ENCODE measurements around the gene DMKN. TPM values are rescaled to one million over a fixed set of nuclear protein-coding genes. Genes with fewer than 3 reads are reported as not detected.

The DMKN gene
- total RNA-seq, 2 donors from 2014 or later: 430 to 451 TPM

DNA sequence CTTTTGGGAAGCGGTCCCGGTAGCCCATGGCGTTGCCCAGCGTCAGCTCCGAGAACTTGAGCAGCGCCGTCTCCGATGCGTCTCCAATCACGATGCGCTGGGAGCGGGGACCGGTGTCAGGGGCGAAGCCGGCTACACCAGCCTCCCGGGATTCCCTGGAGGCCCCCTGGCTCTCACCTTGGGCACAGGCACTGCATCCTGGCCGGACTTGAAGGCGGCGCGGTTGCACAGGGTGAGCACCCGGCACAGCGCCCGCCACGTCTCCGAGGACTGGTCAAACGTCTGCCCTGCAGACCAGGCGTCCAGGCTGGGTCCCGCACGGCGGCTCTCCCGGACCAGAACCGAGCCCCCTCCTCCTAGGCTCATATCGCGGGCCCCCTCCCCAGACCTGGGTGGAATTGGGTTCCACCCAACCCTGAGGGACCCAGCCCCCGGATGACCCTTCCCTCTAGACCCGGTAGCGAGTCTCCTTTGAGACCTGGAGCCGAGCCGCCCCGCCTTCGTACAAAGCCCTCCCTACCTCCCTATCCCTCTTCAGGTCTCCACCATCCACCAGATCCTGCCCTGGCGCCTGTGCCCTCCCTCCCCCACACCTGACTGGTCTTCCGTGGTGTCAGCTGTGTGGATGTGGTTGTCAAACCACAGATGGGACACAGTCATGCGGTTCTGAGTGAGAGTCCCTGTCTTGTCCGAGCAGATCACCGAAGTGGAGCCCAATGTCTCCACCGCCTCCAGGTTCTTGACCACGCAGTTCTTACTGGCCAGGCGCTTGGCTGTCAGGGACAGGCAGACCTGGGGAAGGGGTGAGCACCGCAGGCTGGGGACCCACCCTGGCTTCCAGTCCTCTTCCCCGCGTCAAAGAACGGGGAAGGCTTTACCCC lies 45.2 kb upstream of the DMKN start:
- Mint-ChIP-seq H3K4me3 (peak overlapping the region; percentile 65), H3K27me3 (ENCODE audit: insufficient read depth) (peaks cover 80% of the 10 kb centered on the region), H3K27ac (no peak overlapping the region), H3K9me3 (no peaks in the 10 kb centered on the region), H3K4me1 (no peaks in the 10 kb centered on the region), H3K36me3 (ENCODE audit: low read depth) (no peaks in the 10 kb centered on the region)
- Histone ChIP-seq H3K9ac (ENCODE audit: extremely low read depth, low read length, poor library complexity, severe bottlenecking) (no peak overlapping the region), H3K27ac (ENCODE audit: low read depth, low read length) (no peak overlapping the region), H3K27me3 (ENCODE audit: control insufficient read depth, insufficient read depth, low read length, poor library complexity, severe bottlenecking) (peaks cover 37% of the 10 kb centered on the region), H3K4me3 (ENCODE audit: low read length) (peak overlapping the region; percentile 72), H3K4me1 (ENCODE audit: control insufficient read depth, insufficient read depth, low read length) (no peaks in the 10 kb centered on the region), H3K36me3 (ENCODE audit: control insufficient read depth, insufficient read depth, low read length) (no peaks in the 10 kb centered on the region), H3K9me3 (ENCODE audit: control insufficient read depth, low read length) (no peaks in the 10 kb centered on the region)
- TF ChIP-seq CTCF (conservative IDR thresholded peaks at IDR 0.05): peak; percentile 26
- DNase-seq: no peak
- 47 to 65% methylated on average over 31 to 53 of the region's 53 CpGs for WGBS, 2 experiments (ENCODE audit: insufficient coverage in 1 of 2, insufficient read length in 1 of 2)

- DNase-seq: peak; percentile 100
- H3K4me1 Mint-ChIP-seq: no peaks in the 10 kb centered on the region
- TF ChIP-seq CTCF (conservative IDR thresholded peaks at IDR 0.05): no peak
- WGBS, 2 experiments (ENCODE audit: insufficient coverage in 1 of 2, insufficient read length in 1 of 2): 2 to 5% methylated on average over 7 to 59 of the region's 60 CpGs
- Histone ChIP-seq H3K27me3 (ENCODE audit: control insufficient read depth, insufficient read depth, low read length, poor library complexity, severe bottlenecking) (peaks cover 37% of the 10 kb centered on the region), H3K4me3 (ENCODE audit: low read length) (peak overlapping the region; percentile 72), H3K36me3 (ENCODE audit: control insufficient read depth, insufficient read depth, low read length) (no peaks in the 10 kb centered on the region), H3K4me1 (ENCODE audit: control insufficient read depth, insufficient read depth, low read length) (no peaks in the 10 kb centered on the region), H3K9me3 (ENCODE audit: control insufficient read depth, low read length) (no peaks in the 10 kb centered on the region), H3K27ac (ENCODE audit: low read depth, low read length) (no peak overlapping the region), H3K9ac (ENCODE audit: extremely low read depth, low read length, poor library complexity, severe bottlenecking) (no peak overlapping the region)
- H3K36me3 Mint-ChIP-seq (ENCODE audit: low read depth): no peaks in the 10 kb centered on the region
- H3K4me3 Mint-ChIP-seq: peak overlapping the region; percentile 65
- H3K9me3 Mint-ChIP-seq: no peaks in the 10 kb centered on the region
- peaks cover 83% of the 10 kb centered on the region for H3K27me3 Mint-ChIP-seq (ENCODE audit: insufficient read depth)
- H3K27ac Mint-ChIP-seq: peak overlapping the region; percentile 72
These were observed 44.3 kb upstream of the DMKN start for GRCh38 chr19:35557539-35558399.

- H3K36me3 Mint-ChIP-seq (ENCODE audit: low read depth): no peaks in the 10 kb centered on the region
- WGBS, 2 experiments (ENCODE audit: insufficient coverage in 1 of 2, insufficient read length in 1 of 2): 85 to 94% methylated on average over 15 to 16 of the region's 16 CpGs
- no peak overlapping the region for H3K9ac ChIP-seq (ENCODE audit: extremely low read depth, low read length, poor library complexity, severe bottlenecking)
- no peaks in the 10 kb centered on the region for H3K9me3 Mint-ChIP-seq
- H3K4me3 Mint-ChIP-seq: peak overlapping the region; percentile 65
- no peak overlapping the region for H3K4me3 ChIP-seq (ENCODE audit: low read length)
- DNase-seq: no peak
- H3K36me3 ChIP-seq (ENCODE audit: control insufficient read depth, insufficient read depth, low read length): no peaks in the 10 kb centered on the region
- peaks cover 37% of the 10 kb centered on the region for H3K27me3 ChIP-seq (ENCODE audit: control insufficient read depth, insufficient read depth, low read length, poor library complexity, severe bottlenecking)
- H3K27ac ChIP-seq (ENCODE audit: low read depth, low read length): no peak overlapping the region
- no peaks in the 10 kb centered on the region for H3K9me3 ChIP-seq (ENCODE audit: control insufficient read depth, low read length)
- no peaks in the 10 kb centered on the region for H3K4me1 ChIP-seq (ENCODE audit: control insufficient read depth, insufficient read depth, low read length)
- no peak for TF ChIP-seq CTCF (conservative IDR thresholded peaks at IDR 0.05)
- H3K27ac Mint-ChIP-seq: no peak overlapping the region
- H3K27me3 Mint-ChIP-seq (ENCODE audit: insufficient read depth): peaks cover 76% of the 10 kb centered on the region
- H3K4me1 Mint-ChIP-seq: no peaks in the 10 kb centered on the region
These were observed 43.5 kb upstream of the DMKN start for GRCh38 chr19:35556846-35557538.

Measured in endodermal cell (in vitro differentiated cells).